ENCODE results near the gene MRPL20.
"Not testable (repeated sequence)": the region's sequence is repeated elsewhere in the genome, so short reads cannot be mapped to it uniquely, and the experiment has no call there.

- TF ChIP-seq, protein P1, sequence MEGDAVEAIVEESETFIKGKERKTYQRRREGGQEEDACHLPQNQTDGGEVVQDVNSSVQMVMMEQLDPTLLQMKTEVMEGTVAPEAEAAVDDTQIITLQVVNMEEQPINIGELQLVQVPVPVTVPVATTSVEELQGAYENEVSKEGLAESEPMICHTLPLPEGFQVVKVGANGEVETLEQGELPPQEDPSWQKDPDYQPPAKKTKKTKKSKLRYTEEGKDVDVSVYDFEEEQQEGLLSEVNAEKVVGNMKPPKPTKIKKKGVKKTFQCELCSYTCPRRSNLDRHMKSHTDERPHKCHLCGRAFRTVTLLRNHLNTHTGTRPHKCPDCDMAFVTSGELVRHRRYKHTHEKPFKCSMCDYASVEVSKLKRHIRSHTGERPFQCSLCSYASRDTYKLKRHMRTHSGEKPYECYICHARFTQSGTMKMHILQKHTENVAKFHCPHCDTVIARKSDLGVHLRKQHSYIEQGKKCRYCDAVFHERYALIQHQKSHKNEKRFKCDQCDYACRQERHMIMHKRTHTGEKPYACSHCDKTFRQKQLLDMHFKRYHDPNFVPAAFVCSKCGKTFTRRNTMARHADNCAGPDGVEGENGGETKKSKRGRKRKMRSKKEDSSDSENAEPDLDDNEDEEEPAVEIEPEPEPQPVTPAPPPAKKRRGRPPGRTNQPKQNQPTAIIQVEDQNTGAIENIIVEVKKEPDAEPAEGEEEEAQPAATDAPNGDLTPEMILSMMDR (IDR thresholded peaks at IDR 0.05), result not testable (repeated sequence)
- TF ChIP-seq POLR2A (IDR thresholded peaks at IDR 0.05), result not testable (repeated sequence)
Observed at GRCh38 chr1:1450616-1451015, 43.5 kb upstream of the MRPL20 start.

Data from thyroid gland (tissue), 4 donors.